Erythroblast (primary cell): Measurements from ENCODE around the gene TBX4.

Experiments
- GATA1 ChIP-seq: IDR thresholded peaks from 2 replicates; pipeline ENCODE4 v1.6.1; 2011; ENCODE audit warnings: low read depth, mild to moderate bottlenecking, control low read depth, low read length, moderate library complexity
- POLR2A ChIP-seq: IDR thresholded peaks from 2 replicates; pipeline ENCODE4 v1.6.1; 2011; ENCODE audit warnings: mild to moderate bottlenecking, low read length

- TF ChIP-seq POLR2A (no peak), GATA1 (no peak)
Observed at GRCh38 chr17:61480414-61480807, 28.2 kb downstream of the TBX4 start.
